HG03520 (cell line): ENCODE results near the gene CXCL14.
"Not testable (repeated sequence)": the region's sequence is repeated elsewhere in the genome, so short reads cannot be mapped to it uniquely, and the experiment has no call there.

Source experiments
- ATAC-seq: cut with Tn5 transposase; IDR thresholded peaks from one replicate; pipeline ENCODE4 v1.9.1; 2021; ENCODE audit warnings: mild to moderate bottlenecking, moderate library complexity; ENCODE audit not compliant: unreplicated experiment

CXCL14 gene

GRCh38 chr5:135545099-135545498, 33.7 kb downstream of the CXCL14 start:
- no peak for ATAC-seq

- ATAC-seq, result no peak
Measured at GRCh38 chr5:135543485-135544304, 35.1 kb downstream of the CXCL14 start.

GRCh38 chr5:135543001-135543484, 35.7 kb downstream of the CXCL14 start:
- ATAC-seq, result no peak

- no peak for ATAC-seq
Measured at GRCh38 chr5:135541807-135542502, 36.8 kb downstream of the CXCL14 start.

GRCh38 chr5:135539430-135540005, 39.3 kb downstream of the CXCL14 start:
- ATAC-seq, result no peak

- no peak for ATAC-seq
Measured at GRCh38 chr5:135538261-135538660, 40.5 kb downstream of the CXCL14 start.

- ATAC-seq, result no peak
Measured at GRCh38 chr5:135537745-135538144, 41.0 kb downstream of the CXCL14 start.

- ATAC-seq, result no peak
Measured at GRCh38 chr5:135537271-135537670, 41.5 kb downstream of the CXCL14 start.

GRCh38 chr5:135535820-135536801, 42.7 kb downstream of the CXCL14 start, which contains the start of gene NEUROG1:
NEUROG1 (minus strand) TSS chr5:135535964; CDS start chr5:135535690, 274 bp downstream.
- ATAC-seq, result no peak

- ATAC-seq, result no peak
Measured at GRCh38 chr5:135535420-135535819, 43.4 kb downstream of the CXCL14 start.

GRCh38 chr5:135534609-135535419, 44.0 kb downstream of the CXCL14 start:
- no peak for ATAC-seq

GRCh38 chr5:135533794-135534193, 45.0 kb downstream of the CXCL14 start:
- no peak for ATAC-seq

GRCh38 chr5:135533334-135533733, 45.5 kb downstream of the CXCL14 start:
- no peak for ATAC-seq

- ATAC-seq, result not testable (repeated sequence)
Measured at GRCh38 chr5:135529576-135529975, 49.2 kb downstream of the CXCL14 start.

GRCh38 chr5:135526924-135527323, 51.9 kb downstream of the CXCL14 start:
- ATAC-seq, result no peak

GRCh38 chr5:135521964-135522363, 56.8 kb downstream of the CXCL14 start:
- ATAC-seq, result no peak
